NK-92 (cell line): ENCODE measurements around the gene PCMT1.
"Not testable (repeated sequence)": the region's sequence is repeated elsewhere in the genome, so short reads cannot be mapped to it uniquely, and the experiment has no call there.

Source experiments
- DNase-seq: peaks from one replicate; lab custom pipeline; 2025; ENCODE audit not compliant: unreplicated experiment; lab: John Stamatoyannopoulos, UW

Gene PCMT1

GRCh38 chr6:149749594-149750135 is at the start of gene PCMT1:
TSS of gene PCMT1 (plus strand) at chr6:149749741. CDS start at chr6:149749902, 161 bp downstream.
- DNase-seq: peak; percentile 43

GRCh38 chr6:149701714-149702113 is 47.8 kb upstream of the PCMT1 start:
- no peak for DNase-seq

GRCh38 chr6:149711711-149712110 is 37.8 kb upstream of the PCMT1 start:
- DNase-seq: no peak

- no peak for DNase-seq
Observed at GRCh38 chr6:149714442-149714841, 35.1 kb upstream of the PCMT1 start.

GRCh38 chr6:149716181-149716963 is 33.2 kb upstream of the PCMT1 start:
- DNase-seq: no peak

- no peak for DNase-seq
Observed at GRCh38 chr6:149717255-149717587, 32.3 kb upstream of the PCMT1 start.

GRCh38 chr6:149717588-149718458 is 31.7 kb upstream of the PCMT1 start, which contains the start of gene LATS1:
TSS of gene LATS1 (minus strand) at chr6:149718101. CDS start at chr6:149702126, 15,975 bp downstream.
- peak; percentile 45 for DNase-seq

- DNase-seq: no peak
Observed at GRCh38 chr6:149719531-149719930, 30.0 kb upstream of the PCMT1 start.

GRCh38 chr6:149723262-149723661 is 26.3 kb upstream of the PCMT1 start:
- DNase-seq: no peak

- DNase-seq: no peak
Observed at GRCh38 chr6:149723771-149724417, 25.6 kb upstream of the PCMT1 start.

GRCh38 chr6:149725785-149726184 is 23.8 kb upstream of the PCMT1 start:
- DNase-seq: no peak

GRCh38 chr6:149727793-149728498 is 21.6 kb upstream of the PCMT1 start:
- no peak for DNase-seq

GRCh38 chr6:149728499-149729234 is 20.9 kb upstream of the PCMT1 start:
- no peak for DNase-seq

- no peak for DNase-seq
Observed at GRCh38 chr6:149729824-149730223, 19.7 kb upstream of the PCMT1 start.

- DNase-seq: no peak
Observed at GRCh38 chr6:149733089-149733720, 16.3 kb upstream of the PCMT1 start.

GRCh38 chr6:149734915-149735314 is 14.6 kb upstream of the PCMT1 start:
- no peak for DNase-seq

- DNase-seq: not testable (repeated sequence)
Observed at GRCh38 chr6:149745252-149745651, 4.3 kb upstream of the PCMT1 start.

- no peak for DNase-seq
Observed at GRCh38 chr6:149746147-149746946, 3.2 kb upstream of the PCMT1 start, which contains the start of gene NUP43. TSS of gene NUP43 (minus strand) at chr6:149746529. CDS start at chr6:149746495, 34 bp downstream.
